GM20431 (cell line): ENCODE measurements around the gene CASS4.

Source experiments
- in situ Hi-C: fragments of 300-500 bp; cut with MseI, MboI; formaldehyde crosslinking; loops from one replicate; pipeline ENCODE4 v1.15.0; 2020; ENCODE audit warnings: low sequenced_read_pairs; ENCODE audit not compliant: unreplicated experiment

The CASS4 gene

DNA sequence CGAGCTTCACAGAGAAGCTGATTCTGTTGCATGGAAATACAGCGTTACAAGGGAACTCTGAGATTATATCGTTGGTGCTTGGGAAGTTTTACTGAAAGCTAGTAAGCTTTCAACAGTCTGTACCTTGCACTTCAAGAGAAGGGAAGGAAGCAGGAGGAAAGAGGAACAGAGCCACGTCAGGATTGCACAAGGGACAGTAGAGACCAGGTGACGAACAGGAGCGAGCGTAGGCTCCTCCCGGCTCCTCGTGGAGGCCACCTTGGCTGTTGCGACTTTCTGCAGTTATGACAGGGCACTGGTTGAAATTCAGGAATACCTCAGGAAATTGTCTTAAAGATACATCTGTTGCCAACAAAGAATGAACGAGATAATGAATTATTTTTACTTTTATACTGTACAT lies 75.2 kb downstream of the CASS4 start:
- in situ Hi-C loops: no loop called here

DNA sequence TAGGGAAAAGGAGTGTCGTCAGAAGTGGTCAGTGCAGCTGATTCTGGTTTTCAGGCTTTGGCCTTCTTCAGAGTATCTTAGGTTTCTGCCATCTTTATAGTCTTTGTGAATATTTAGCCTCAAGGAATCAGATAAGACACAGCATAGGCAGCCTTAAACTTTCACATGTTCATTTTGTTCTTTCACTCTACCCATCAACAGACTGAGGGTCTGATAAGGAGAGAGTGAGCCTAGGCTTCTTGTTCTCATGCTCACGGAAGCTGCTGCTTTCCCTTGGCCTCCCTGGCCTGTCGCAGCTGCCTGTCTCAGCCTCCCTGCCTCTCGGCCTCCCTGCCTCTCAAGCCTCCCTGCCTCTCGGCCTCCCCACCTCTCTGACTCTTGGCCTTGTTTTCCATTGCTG lies 76.5 kb downstream of the CASS4 start:
- in situ Hi-C loops: no loop called here

DNA sequence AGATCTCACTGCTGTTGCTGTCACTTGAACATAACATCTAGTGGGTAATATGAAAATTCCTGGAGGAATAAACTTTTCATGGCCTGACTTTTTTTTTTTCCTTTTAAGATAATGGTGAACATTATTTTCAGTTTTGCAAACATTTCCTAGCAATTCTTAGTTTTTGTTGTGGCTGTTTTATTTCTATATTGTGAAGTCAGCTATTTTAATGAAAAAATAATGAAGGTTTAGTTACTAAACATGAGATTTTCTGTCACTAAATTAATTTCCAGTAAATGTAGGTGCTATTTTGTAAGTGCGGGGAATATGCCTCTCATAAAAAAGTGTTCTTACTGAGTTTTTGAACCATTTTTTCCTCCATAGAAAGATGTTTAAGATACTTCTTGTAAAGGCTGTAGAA lies 89.1 kb downstream of the CASS4 start:
- in situ Hi-C loops: no loop called here

- in situ Hi-C loops: no loop called here
These were observed 91.9 kb downstream of the CASS4 start for GRCh38 chr20:56503916-56504315.

DNA sequence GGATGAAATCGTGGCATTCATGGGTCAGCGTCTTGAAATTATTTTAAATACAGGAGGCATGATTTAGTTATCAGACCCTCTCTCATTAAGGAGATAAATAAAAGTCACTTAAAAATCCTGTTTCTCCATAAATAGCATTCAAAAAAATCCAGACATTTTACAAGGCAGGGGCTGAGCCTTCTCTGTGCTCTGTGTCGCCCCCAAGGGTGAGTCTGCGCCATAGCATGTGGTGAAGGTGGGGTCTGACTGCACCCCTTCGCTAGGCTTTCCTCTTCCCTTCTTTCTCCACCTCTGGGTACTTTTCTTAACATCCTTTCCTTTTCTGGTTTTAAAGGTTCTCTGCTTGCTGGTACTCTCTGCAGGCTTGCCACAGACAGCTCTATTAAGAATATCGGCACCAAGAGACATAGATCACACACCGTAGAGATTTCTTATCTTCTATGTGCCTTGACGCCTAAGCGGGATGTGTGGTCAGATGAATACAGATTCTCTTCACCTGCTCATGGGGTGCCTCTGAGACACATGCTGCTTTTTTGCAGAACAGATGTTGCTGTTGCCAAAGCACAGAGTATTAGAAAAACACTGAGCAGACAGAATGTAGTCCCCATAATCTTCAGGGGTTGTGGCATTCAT lies 92.4 kb downstream of the CASS4 start:
- in situ Hi-C loops: no loop called here

- in situ Hi-C loops: no loop called here
These were observed 94.0 kb downstream of the CASS4 start for GRCh38 chr20:56506103-56506502.
